Head of caudate nucleus (tissue), 42 donors: ENCODE results near the gene KAZALD1.

Source experiments
- DNase-seq, 42 donors: peaks; one replicate each; pipeline versions ENCODE4 v3.0.0 to v3.0.0-alpha.2; 2020 to 2021; ENCODE audit warnings: mixed read lengths in 7 of 42
- intact Hi-C: fragments of 100-400 bp; cut with DNase I; formaldehyde crosslinking; loops from one replicate; pipeline ENCODE4 v1.15.0; 2022

Gene KAZALD1

DNA sequence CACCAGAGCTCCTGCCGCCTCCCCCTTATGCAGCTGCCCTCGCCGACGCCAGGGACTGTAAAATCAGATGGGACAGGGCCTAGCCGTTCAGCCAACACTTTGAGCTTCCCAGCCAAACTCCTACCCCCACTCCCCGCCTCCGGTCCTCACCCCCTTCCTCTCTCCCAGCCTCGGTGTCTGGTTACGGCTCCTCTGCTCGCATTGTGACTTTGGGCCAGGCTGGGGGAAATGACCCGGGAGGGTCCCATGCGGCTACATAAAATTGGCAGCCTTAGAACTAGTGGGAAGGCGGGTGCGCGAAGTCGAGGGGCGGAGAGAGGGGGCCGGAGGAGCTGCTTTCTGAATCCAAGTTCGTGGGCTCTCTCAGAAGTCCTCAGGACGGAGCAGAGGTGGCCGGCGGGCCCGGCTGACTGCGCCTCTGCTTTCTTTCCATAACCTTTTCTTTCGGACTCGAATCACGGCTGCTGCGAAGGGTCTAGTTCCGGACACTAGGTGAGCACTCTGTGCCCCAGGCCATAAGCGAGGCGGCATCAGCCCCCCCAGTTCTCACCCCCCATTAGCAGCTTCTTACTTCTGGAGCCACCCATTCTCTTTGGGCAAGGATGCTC is at the start of gene KAZALD1:
Gene KAZALD1, plus strand, starts transcription at position 366 of the 608 bp plus-strand sequence. CDS start 604 bp downstream, outside the sequence.
- DNase-seq, result peak in 1 of 42 donors; percentile 13
- intact Hi-C loops, result loop anchor here (10.0 kb wide), 1 partner anchor 47 kb away; no protein-coding TSS in a partner anchor

- intact Hi-C loops, result loop anchor here (10.0 kb wide), 1 partner anchor 52 kb away; the partner anchor contains the start of gene KAZALD1
- DNase-seq, result peak; percentile 86 to 99 (median 96)
Observed at GRCh38 chr10:101012525-101013364, 49.0 kb upstream of the KAZALD1 start.

DNA sequence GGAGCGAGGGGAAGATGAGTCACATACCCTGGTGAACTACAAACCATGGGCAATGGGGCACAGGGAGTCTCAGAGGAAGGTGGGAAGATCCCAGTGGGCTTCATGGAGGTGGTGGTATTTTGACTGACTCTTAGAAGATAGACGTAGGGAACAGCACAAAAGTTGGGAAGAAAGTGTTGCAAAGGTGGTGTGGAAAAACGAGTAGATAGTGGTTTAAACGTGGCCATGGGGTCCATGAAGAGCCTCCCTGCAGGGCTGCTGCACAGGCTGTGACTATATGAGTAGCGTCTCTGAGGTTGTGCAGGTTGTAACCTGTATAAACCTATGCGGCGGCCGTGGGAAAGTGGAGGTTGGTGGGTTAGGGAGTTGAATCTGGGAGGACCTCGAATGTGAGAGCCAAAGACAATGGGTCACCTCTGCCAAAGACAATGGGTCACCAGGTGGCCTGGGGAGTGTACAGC is 48.4 kb upstream of the KAZALD1 start:
- intact Hi-C loops, result loop anchor here (10.0 kb wide), 1 partner anchor 51 kb away; the partner anchor contains the start of gene KAZALD1
- DNase-seq, result peak in 1 of 42 donors; percentile 34

DNA sequence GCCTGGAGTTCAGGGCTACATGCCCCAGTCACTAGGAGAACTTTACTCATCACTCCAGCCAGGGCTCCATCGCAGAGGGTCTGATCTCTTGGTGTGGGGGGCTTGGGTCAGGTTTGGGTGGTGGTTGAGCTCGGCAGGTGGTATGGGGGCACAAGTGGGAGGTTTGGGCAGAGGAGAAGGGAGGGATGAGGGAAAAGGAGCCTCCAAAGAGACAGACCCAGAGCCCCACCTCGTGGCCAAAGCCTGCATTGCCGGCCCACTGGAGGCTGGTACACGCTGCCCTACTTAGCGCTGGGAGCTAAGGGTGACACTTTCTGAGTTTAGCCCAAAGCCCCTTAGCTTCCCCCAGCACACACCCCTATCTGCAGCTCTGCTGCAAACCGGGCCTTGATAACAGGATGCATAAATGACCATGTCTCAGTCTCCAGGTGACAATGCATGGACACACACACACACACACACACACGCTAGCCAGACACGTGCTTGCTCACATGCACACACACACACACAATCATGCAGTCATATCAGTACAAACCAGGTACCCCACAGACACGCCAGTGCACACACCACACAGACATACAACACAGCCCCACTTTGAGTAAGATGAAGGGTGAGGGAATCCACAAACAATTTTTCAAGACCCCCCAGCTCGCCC is 47.4 kb upstream of the KAZALD1 start:
- DNase-seq, result peak; percentile 61 to 97 (median 92)
- intact Hi-C loops, result loop anchor here (1.0 to 10.0 kb wide), 2 partner anchors 20 to 50 kb away; partner anchors contain the start of gene KAZALD1

- peak in 17 of 42 donors; percentile 31 to 79 (median 52) for DNase-seq
- intact Hi-C loops, result loop anchor here (1.0 to 10.0 kb wide), 2 partner anchors 21 to 50 kb away; partner anchors contain the start of gene KAZALD1
Observed at GRCh38 chr10:101014966-101015581, 46.7 kb upstream of the KAZALD1 start.

GRCh38 chr10:101015582-101015973 is 46.2 kb upstream of the KAZALD1 start:
- intact Hi-C loops, result loop anchor here (10.0 kb wide), 1 partner anchor 49 kb away; the partner anchor contains the start of gene KAZALD1

DNA sequence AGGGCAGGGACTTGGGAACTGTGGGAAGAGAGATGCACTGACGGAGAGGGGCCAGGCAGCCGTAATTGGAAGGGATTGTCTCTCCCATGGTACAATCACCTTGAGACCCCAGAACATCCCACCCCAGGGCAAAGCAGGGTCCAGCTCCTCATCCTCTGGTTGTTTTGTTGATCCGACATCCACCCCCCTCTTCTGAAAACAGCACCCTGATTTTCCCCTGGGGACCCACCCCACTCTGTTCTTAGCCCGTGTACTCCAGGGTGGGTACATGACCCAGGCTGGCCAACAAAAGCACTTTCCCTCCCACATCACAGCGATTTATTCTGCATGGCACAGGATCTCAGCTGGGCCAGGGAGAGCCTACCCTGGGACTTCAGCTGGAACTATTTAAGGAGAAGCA is 45.0 kb upstream of the KAZALD1 start:
- no peak for DNase-seq
- intact Hi-C loops, result loop anchor here (10.0 kb wide), 1 partner anchor 48 kb away; the partner anchor contains the start of gene KAZALD1

More at GRCh38 chr10:101015582-101015973, 46.2 kb upstream of the KAZALD1 start:
- peak in 2 of 42 donors; percentile 33 to 38 for DNase-seq

- DNase-seq, result peak in 2 of 42 donors; percentile 15 to 17
- intact Hi-C loops, result loop anchor here (10.0 kb wide), 1 partner anchor 47 kb away; the partner anchor contains the start of gene KAZALD1
Observed at GRCh38 chr10:101018118-101018599, 43.6 kb upstream of the KAZALD1 start.

- intact Hi-C loops, result loop anchor here (10.0 kb wide), 1 partner anchor 46 kb away; the partner anchor contains the start of gene KAZALD1
- peak in 41 of 42 donors; percentile 76 to 96 (median 89) for DNase-seq
Observed at GRCh38 chr10:101018600-101019439, 43.0 kb upstream of the KAZALD1 start.

- DNase-seq, result no peak
- intact Hi-C loops, result loop anchor here (10.0 kb wide), 1 partner anchor 45 kb away; the partner anchor contains the start of gene KAZALD1
Observed at GRCh38 chr10:101019440-101019703, 42.4 kb upstream of the KAZALD1 start.

DNA sequence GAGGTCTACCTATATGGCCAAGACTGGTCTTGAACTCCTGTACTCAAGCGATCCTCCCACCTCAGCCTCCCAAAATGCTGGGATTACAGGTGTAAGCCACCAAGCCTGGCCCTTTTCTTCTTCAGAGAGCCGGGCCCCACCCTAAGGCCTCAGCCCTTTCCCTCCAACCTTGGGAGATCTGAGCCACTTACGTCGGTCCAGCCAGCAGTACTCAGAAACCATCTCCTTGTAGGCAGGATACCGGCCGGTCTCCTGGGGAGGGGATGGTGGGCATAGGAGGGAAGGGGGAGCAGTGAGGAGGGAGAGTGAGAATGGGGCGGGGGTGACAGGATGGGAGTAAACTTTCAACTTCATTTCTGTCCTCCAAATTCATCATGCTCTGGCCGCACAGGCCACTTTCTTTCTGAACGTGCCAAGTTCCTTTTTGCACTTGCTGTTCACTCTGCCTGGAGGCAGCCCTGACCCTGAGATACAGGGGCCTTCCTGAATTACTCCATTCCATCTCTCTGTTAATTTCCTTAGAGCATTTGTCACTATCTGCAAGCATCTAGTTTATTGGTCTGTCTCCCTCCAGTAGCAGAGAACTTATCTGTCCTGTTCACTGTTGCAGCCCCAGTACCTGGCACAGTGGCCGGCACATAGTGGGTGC is 41.2 kb upstream of the KAZALD1 start:
- intact Hi-C loops, result no loop called here

GRCh38 chr10:101021239-101021638 is 40.5 kb upstream of the KAZALD1 start:
- intact Hi-C loops, result no loop called here
- DNase-seq, result no peak

More for the DNA sequence above, 41.2 kb upstream of the KAZALD1 start:
- no peak for DNase-seq

GRCh38 chr10:101021692-101022251 is 40.0 kb upstream of the KAZALD1 start:
- intact Hi-C loops, result no loop called here
- DNase-seq, result no peak

DNA sequence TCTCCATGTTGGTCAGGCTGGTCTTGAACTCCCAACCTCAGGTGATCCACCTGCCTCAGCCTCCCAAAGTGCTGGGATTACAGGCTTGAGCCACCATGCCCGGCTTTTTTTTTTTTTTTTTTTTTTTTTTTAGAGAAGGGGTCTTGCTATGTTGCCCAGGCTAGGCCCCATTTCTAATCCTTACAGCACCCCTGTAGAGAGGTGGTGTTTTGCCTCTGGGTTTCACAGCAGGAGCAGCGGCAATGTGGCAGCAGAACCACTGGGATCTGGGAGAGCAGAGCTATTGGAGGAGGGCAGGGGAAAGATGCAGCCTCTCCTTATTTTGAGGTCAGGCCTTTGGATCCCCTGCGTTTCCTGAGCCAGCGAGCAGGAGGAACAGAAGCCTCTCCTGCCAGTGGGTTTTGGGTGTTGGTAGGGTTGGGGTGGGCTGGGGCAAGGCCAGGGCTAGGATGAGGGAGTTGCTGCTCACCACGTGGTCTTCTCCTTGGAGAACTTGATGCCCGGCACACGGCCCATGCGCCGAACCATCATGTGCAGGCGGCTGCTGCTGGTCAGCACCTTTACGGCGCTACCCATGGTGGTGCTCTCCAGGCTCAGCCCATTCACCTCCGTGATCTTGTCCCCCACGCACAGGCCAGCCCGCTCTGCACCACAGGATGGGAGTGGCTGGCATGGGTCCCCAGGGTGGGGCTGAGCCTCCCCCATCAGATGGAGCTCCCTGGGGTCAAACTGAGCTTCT is 38.7 kb upstream of the KAZALD1 start:
- intact Hi-C loops, result no loop called here
- no peak for DNase-seq

- no peak for DNase-seq
- intact Hi-C loops, result no loop called here
Observed at GRCh38 chr10:101027106-101027720, 34.6 kb upstream of the KAZALD1 start.
